HFF-Myc (cell line): ENCODE measurements around the gene UCMA.

Experiments
- DNase-seq: peaks from one replicate; pipeline ENCODE4 v3.0.0-alpha.2; 2011; ENCODE audit warnings: low read depth; ENCODE audit errors: extremely low read depth
- H3K4me3 ChIP-seq: replicated peaks from 2 replicates; pipeline ENCODE4 v1.5.1; 2011; ENCODE audit warnings: low read depth, mild to moderate bottlenecking, control low read depth, low read length
- TF ChIP-seq, protein P1 (sequence below): IDR thresholded peaks from 2 replicates; pipeline ENCODE4 v1.5.1; 2012; ENCODE audit warnings: mild to moderate bottlenecking, low read depth, low read length, control low read depth; ENCODE audit errors: missing control alignments

Gene UCMA

GRCh38 chr10:13206546-13207443 lies 27.4 kb downstream of the UCMA start:
- no peak overlapping the region for H3K4me3 ChIP-seq
- DNase-seq = peak; percentile 10
- TF ChIP-seq, protein P1, sequence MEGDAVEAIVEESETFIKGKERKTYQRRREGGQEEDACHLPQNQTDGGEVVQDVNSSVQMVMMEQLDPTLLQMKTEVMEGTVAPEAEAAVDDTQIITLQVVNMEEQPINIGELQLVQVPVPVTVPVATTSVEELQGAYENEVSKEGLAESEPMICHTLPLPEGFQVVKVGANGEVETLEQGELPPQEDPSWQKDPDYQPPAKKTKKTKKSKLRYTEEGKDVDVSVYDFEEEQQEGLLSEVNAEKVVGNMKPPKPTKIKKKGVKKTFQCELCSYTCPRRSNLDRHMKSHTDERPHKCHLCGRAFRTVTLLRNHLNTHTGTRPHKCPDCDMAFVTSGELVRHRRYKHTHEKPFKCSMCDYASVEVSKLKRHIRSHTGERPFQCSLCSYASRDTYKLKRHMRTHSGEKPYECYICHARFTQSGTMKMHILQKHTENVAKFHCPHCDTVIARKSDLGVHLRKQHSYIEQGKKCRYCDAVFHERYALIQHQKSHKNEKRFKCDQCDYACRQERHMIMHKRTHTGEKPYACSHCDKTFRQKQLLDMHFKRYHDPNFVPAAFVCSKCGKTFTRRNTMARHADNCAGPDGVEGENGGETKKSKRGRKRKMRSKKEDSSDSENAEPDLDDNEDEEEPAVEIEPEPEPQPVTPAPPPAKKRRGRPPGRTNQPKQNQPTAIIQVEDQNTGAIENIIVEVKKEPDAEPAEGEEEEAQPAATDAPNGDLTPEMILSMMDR = peak; percentile 50

DNA sequence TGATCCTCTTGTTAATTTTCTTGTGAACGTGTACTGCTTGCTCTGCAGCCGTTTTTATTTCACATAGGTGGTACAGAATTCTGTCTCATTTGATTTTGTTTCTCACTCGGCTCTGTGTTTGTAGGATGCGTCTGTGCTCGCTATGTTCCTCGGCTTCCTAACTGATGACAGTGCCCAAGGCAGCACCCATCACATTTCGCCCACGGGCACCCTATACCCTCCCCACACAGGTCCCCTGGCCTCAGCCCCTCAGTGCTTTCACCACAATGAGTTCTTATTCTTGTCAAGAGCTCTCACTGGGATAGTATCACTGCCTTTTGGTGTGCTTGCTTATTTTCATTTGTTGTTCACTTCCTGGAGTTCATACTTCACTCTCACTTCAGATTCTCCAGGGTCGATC lies 28.1 kb downstream of the UCMA start:
- H3K4me3 ChIP-seq = no peak overlapping the region
- no peak for DNase-seq
- TF ChIP-seq, protein P1 = no peak

- DNase-seq = no peak
- H3K4me3 ChIP-seq = no peak overlapping the region
- TF ChIP-seq, protein P1 = no peak
Measured at GRCh38 chr10:13201132-13201531, 33.0 kb downstream of the UCMA start.

- TF ChIP-seq, protein P1 = no peak
Measured at GRCh38 chr10:13195016-13195415, 39.2 kb downstream of the UCMA start.

GRCh38 chr10:13193637-13194036 lies 40.5 kb downstream of the UCMA start:
- no peak overlapping the region for H3K4me3 ChIP-seq
- TF ChIP-seq, protein P1 = no peak
- DNase-seq = no peak

More at GRCh38 chr10:13195016-13195415, 39.2 kb downstream of the UCMA start:
- H3K4me3 ChIP-seq = no peak overlapping the region
- DNase-seq = no peak

GRCh38 chr10:13191362-13191761 lies 42.8 kb downstream of the UCMA start:
- DNase-seq = no peak
- TF ChIP-seq, protein P1 = no peak
- no peak overlapping the region for H3K4me3 ChIP-seq
